AG09309 (cell line): ENCODE results near the gene TRAF1.

Source experiments
- DNase-seq: peaks from one replicate; pipeline ENCODE4 v3.0.0-alpha.2; 2010; ENCODE audit warnings: low read depth
- H3K4me3 ChIP-seq: 2 replicates; pipeline ENCODE4 v1.5.1; 2011; ENCODE audit warnings: mild to moderate bottlenecking, low read depth, low read length, moderate library complexity; ENCODE audit not compliant: control insufficient read depth
- CTCF ChIP-seq: IDR thresholded peaks from 2 replicates; pipeline ENCODE4 v1.5.1; 2011; ENCODE audit warnings: mild to moderate bottlenecking, low read depth, low read length, inconsistent platforms; ENCODE audit not compliant: insufficient read depth, control insufficient read depth; ENCODE audit errors: missing control alignments

The TRAF1 gene

GRCh38 chr9:120919843-120920805 lies 6.5 kb downstream of the TRAF1 start:
- no peak for DNase-seq

GRCh38 chr9:120918931-120919842 lies 7.4 kb downstream of the TRAF1 start:
- no peak for DNase-seq
- H3K4me3 ChIP-seq: no peak overlapping the region
- TF ChIP-seq CTCF: no peak

More at GRCh38 chr9:120919843-120920805, 6.5 kb downstream of the TRAF1 start:
- H3K4me3 ChIP-seq: no peak overlapping the region
- TF ChIP-seq CTCF: no peak

- TF ChIP-seq CTCF: no peak
- H3K4me3 ChIP-seq: no peak overlapping the region
- no peak for DNase-seq
These were observed 8.4 kb downstream of the TRAF1 start for GRCh38 chr9:120917929-120918762.

GRCh38 chr9:120916991-120917880 lies 9.4 kb downstream of the TRAF1 start:
- TF ChIP-seq CTCF: no peak

GRCh38 chr9:120916588-120916987 lies 10.0 kb downstream of the TRAF1 start:
- no peak overlapping the region for H3K4me3 ChIP-seq
- no peak for DNase-seq
- peak; percentile 18 for TF ChIP-seq CTCF

More at GRCh38 chr9:120916991-120917880, 9.4 kb downstream of the TRAF1 start:
- no peak overlapping the region for H3K4me3 ChIP-seq
- DNase-seq: no peak
